HEK293 (cell line): ENCODE results near the gene RNF4.

Source experiments
- CTCF ChIA-PET: fragments of 350-600 bp; formaldehyde crosslinking; extraction: SDS; loops from one replicate; lab custom pipeline; 2021; ENCODE audit warnings: antibody characterized with exemption; lab: Yijun Ruan, JAX
- POLR2A ChIA-PET: fragments of 300-600 bp; formaldehyde crosslinking; extraction: SDS; loops from one replicate; lab custom pipeline; 2020; ENCODE audit warnings: antibody characterized with exemption, inconsistent platforms; lab: Yijun Ruan, JAX
- H3K27ac ChIP-seq: fragments of 200-500 bp; sonication (Bioruptor generic); 2 replicates; pipeline ENCODE4 v1.5.1; 2014; ENCODE audit warnings: low read depth, low read length, control low read depth, inconsistent platforms; ENCODE audit errors: extremely low read depth
- H3K36me3 ChIP-seq, 2 experiments: fragments of 200-500 bp in 1 of 2; sonication (Bioruptor generic) in 1 of 2; 1 replicate in 1 of 2; 2 replicates in 1 of 2; pipeline ENCODE4 v1.5.1; 2014 to 2017; ENCODE audit warnings: inconsistent platforms in 2 of 2, low read length in 2 of 2; ENCODE audit not compliant: control insufficient read depth in 2 of 2, insufficient read depth in 1 of 2
- H3K4me1 ChIP-seq: fragments of 200-500 bp; sonication (Bioruptor generic); 2 replicates; pipeline ENCODE4 v1.5.1; 2014; ENCODE audit warnings: mild to moderate bottlenecking, low read length, inconsistent platforms; ENCODE audit not compliant: control insufficient read depth, insufficient read depth
- H3K4me3 ChIP-seq: 2 replicates; pipeline ENCODE4 v1.5.1; 2011; ENCODE audit warnings: low read depth, mild to moderate bottlenecking, control low read depth, low read length, moderate library complexity
- H3K9me3 ChIP-seq: fragments of 200-500 bp; sonication (Bioruptor generic); 2 replicates; pipeline ENCODE4 v1.5.1; 2014; ENCODE audit warnings: low read depth, low read length, inconsistent platforms; ENCODE audit not compliant: control insufficient read depth, insufficient read depth
- GLIS1 ChIP-seq: fragments of 450-650 bp; formaldehyde crosslinking; IDR thresholded peaks from 2 replicates; pipeline ENCODE4 v1.5.1; 2016; ENCODE audit warnings: missing biosample characterization, missing genetic modification characterization
- PRDM1 ChIP-seq: fragments of 450-650 bp; formaldehyde crosslinking; IDR thresholded peaks from 2 replicates; pipeline ENCODE4; 2016; ENCODE audit warnings: missing biosample characterization, missing genetic modification characterization
- SP7 ChIP-seq: fragments of 450-650 bp; formaldehyde crosslinking; IDR thresholded peaks from 2 replicates; pipeline ENCODE4 v1.5.1; 2016; ENCODE audit warnings: missing biosample characterization, missing genetic modification characterization
- TCF7L2 ChIP-seq: IDR thresholded peaks from 2 replicates; pipeline ENCODE4 v1.6.1; 2011; ENCODE audit warnings: low read depth, mild to moderate bottlenecking, inconsistent platforms, low read length, moderate library complexity, borderline replicate concordance
- ZBTB17 ChIP-seq: fragments of 450-650 bp; formaldehyde crosslinking; IDR thresholded peaks from 2 replicates; pipeline ENCODE4 v1.5.1; 2016; ENCODE audit warnings: missing biosample characterization, missing genetic modification characterization
- ZNF155 ChIP-seq: fragments of 450-650 bp; formaldehyde crosslinking; IDR thresholded peaks from 2 replicates; pipeline ENCODE4 v1.5.1; 2016; ENCODE audit warnings: missing biosample characterization, missing genetic modification characterization
- ZNF18 ChIP-seq: fragments of 450-650 bp; formaldehyde crosslinking; IDR thresholded peaks from 2 replicates; pipeline ENCODE4 v1.5.1; 2016; ENCODE audit warnings: missing biosample characterization, missing genetic modification characterization
- ZNF214 ChIP-seq: fragments of 450-650 bp; formaldehyde crosslinking; IDR thresholded peaks from 2 replicates; pipeline ENCODE4 v1.5.1; 2017; ENCODE audit warnings: missing biosample characterization, mild to moderate bottlenecking, missing genetic modification characterization, borderline replicate concordance
- ZNF341 ChIP-seq: fragments of 450-650 bp; formaldehyde crosslinking; IDR thresholded peaks from 2 replicates; pipeline ENCODE4; 2016; ENCODE audit warnings: low read depth, missing biosample characterization, missing genetic modification characterization
- ZNF488 ChIP-seq: fragments of 450-650 bp; formaldehyde crosslinking; IDR thresholded peaks from 2 replicates; pipeline ENCODE4 v1.5.1; 2016; ENCODE audit warnings: missing biosample characterization, missing genetic modification characterization
- ZNF660 ChIP-seq: fragments of 450-650 bp; IDR thresholded peaks from 2 replicates; pipeline ENCODE4 v1.5.1; 2018; ENCODE audit warnings: missing biosample characterization, mild to moderate bottlenecking, missing genetic modification characterization
- ZSCAN5A ChIP-seq: fragments of 450-650 bp; formaldehyde crosslinking; IDR thresholded peaks from 2 replicates; pipeline ENCODE4 v1.5.1; 2016; ENCODE audit warnings: missing biosample characterization, missing genetic modification characterization
- TF ChIP-seq, protein P1 (sequence below): fragments of 450-650 bp; formaldehyde crosslinking; IDR thresholded peaks from 2 replicates; pipeline ENCODE4 v1.5.1; 2017; ENCODE audit warnings: missing biosample characterization, missing genetic modification characterization
- TF ChIP-seq, protein P2 (sequence below): fragments of 450-650 bp; formaldehyde crosslinking; IDR thresholded peaks from 2 replicates; pipeline ENCODE4 v1.5.1; 2016; ENCODE audit warnings: missing biosample characterization, missing genetic modification characterization
- TF ChIP-seq, protein P3 (sequence below): fragments of 450-650 bp; formaldehyde crosslinking; IDR thresholded peaks from 2 replicates; pipeline ENCODE4 v1.5.1; 2017; ENCODE audit warnings: missing biosample characterization, missing genetic modification characterization
- TF ChIP-seq, protein P4 (sequence below): fragments of 450-650 bp; formaldehyde crosslinking; IDR thresholded peaks from 2 replicates; pipeline ENCODE4 v1.5.1; 2016; ENCODE audit warnings: missing biosample characterization, missing genetic modification characterization, borderline replicate concordance

The RNF4 gene

GRCh38 chr4:2552806-2553205 is 83.9 kb downstream of the RNF4 start:
- CTCF ChIA-PET: no interaction called here
- H3K4me3 ChIP-seq: no peak overlapping the region
- H3K4me1 ChIP-seq: no peaks in the 10 kb centered on the region
- TF ChIP-seq TCF7L2 (no peak), GLIS1 (tag by site-specific recombination) (no peak), SP7 (tag by site-specific recombination) (no peak), PRDM1 (tag by site-specific recombination) (no peak), ZNF660 (tag by site-specific recombination) (no peak), ZNF341 (tag by site-specific recombination) (no peak), ZNF488 (tag by site-specific recombination) (no peak), ZNF18 (tag by site-specific recombination) (no peak), ZNF155 (tag by site-specific recombination) (no peak), ZBTB17 (tag by site-specific recombination) (no peak)
- TF ChIP-seq, protein P1, sequence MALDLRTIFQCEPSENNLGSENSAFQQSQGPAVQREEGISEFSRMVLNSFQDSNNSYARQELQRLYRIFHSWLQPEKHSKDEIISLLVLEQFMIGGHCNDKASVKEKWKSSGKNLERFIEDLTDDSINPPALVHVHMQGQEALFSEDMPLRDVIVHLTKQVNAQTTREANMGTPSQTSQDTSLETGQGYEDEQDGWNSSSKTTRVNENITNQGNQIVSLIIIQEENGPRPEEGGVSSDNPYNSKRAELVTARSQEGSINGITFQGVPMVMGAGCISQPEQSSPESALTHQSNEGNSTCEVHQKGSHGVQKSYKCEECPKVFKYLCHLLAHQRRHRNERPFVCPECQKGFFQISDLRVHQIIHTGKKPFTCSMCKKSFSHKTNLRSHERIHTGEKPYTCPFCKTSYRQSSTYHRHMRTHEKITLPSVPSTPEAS (tag by site-specific recombination): no peak
- TF ChIP-seq, protein P2, sequence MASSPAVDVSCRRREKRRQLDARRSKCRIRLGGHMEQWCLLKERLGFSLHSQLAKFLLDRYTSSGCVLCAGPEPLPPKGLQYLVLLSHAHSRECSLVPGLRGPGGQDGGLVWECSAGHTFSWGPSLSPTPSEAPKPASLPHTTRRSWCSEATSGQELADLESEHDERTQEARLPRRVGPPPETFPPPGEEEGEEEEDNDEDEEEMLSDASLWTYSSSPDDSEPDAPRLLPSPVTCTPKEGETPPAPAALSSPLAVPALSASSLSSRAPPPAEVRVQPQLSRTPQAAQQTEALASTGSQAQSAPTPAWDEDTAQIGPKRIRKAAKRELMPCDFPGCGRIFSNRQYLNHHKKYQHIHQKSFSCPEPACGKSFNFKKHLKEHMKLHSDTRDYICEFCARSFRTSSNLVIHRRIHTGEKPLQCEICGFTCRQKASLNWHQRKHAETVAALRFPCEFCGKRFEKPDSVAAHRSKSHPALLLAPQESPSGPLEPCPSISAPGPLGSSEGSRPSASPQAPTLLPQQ (tag by site-specific recombination): no peak
- TF ChIP-seq, protein P3, sequence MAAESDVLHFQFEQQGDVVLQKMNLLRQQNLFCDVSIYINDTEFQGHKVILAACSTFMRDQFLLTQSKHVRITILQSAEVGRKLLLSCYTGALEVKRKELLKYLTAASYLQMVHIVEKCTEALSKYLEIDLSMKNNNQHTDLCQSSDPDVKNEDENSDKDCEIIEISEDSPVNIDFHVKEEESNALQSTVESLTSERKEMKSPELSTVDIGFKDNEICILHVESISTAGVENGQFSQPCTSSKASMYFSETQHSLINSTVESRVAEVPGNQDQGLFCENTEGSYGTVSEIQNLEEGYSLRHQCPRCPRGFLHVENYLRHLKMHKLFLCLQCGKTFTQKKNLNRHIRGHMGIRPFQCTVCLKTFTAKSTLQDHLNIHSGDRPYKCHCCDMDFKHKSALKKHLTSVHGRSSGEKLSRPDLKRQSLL (tag by site-specific recombination): no peak
- TF ChIP-seq, protein P4, sequence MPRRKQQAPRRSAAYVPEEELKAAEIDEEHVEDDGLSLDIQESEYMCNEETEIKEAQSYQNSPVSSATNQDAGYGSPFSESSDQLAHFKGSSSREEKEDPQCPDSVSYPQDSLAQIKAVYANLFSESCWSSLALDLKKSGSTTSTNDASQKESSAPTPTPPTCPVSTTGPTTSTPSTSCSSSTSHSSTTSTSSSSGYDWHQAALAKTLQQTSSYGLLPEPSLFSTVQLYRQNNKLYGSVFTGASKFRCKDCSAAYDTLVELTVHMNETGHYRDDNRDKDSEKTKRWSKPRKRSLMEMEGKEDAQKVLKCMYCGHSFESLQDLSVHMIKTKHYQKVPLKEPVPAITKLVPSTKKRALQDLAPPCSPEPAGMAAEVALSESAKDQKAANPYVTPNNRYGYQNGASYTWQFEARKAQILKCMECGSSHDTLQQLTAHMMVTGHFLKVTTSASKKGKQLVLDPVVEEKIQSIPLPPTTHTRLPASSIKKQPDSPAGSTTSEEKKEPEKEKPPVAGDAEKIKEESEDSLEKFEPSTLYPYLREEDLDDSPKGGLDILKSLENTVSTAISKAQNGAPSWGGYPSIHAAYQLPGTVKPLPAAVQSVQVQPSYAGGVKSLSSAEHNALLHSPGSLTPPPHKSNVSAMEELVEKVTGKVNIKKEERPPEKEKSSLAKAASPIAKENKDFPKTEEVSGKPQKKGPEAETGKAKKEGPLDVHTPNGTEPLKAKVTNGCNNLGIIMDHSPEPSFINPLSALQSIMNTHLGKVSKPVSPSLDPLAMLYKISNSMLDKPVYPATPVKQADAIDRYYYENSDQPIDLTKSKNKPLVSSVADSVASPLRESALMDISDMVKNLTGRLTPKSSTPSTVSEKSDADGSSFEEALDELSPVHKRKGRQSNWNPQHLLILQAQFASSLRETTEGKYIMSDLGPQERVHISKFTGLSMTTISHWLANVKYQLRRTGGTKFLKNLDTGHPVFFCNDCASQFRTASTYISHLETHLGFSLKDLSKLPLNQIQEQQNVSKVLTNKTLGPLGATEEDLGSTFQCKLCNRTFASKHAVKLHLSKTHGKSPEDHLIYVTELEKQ (tag by site-specific recombination): no peak
- POLR2A ChIA-PET: interaction anchor here (1.2 kb wide), 1 partner anchor 17 kb away, joined by 4 read pairs; no protein-coding TSS in a partner anchor
- H3K27ac ChIP-seq: no peak overlapping the region
- H3K9me3 ChIP-seq: no peaks in the 10 kb centered on the region
- no peaks in the 10 kb centered on the region for H3K36me3 ChIP-seq

DNA sequence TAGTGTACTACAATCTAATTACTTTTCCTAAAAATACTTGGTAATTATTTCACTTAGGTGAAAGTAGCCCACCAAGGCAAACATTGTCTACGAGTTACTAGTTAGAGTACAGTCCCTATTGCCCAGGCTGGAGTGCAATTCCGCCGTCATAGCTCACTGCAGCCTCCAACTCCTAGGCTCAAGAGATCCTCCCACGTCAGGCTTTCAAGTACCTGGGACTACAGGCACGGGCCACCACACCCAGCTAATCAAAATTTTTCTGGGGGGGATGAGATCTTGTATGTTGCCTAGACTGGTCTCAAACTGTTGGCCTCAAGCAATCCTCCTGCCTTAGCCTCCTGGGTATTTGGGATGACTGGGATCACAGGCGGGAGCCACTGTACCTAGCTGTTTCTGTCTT is 89.4 kb downstream of the RNF4 start:
- H3K27ac ChIP-seq: no peak overlapping the region
- no peak for TF ChIP-seq ZNF214 (tag by site-specific recombination)
- 0 out of 2 replicates have a peak, but pooled peaks have one; percentile 28 for TF ChIP-seq PRDM1 (tag by site-specific recombination)
- no peak for TF ChIP-seq ZSCAN5A (tag by site-specific recombination)
- no peaks in the 10 kb centered on the region for H3K4me1 ChIP-seq
- CTCF ChIA-PET: interaction anchor here (0.6 kb wide), 1 partner anchor 19 kb away, joined by 3 read pairs; no protein-coding TSS in a partner anchor
- no peaks in the 10 kb centered on the region for H3K9me3 ChIP-seq
- POLR2A ChIA-PET: interaction anchor here (0.7 kb wide), 1 partner anchor 62 kb away, joined by 4 read pairs; no protein-coding TSS in a partner anchor
- peaks cover 0 to 4% of the 10 kb centered on the region in 2 experiments; a peak in 1 of 3 replicates for H3K36me3 ChIP-seq
- no peak overlapping the region for H3K4me3 ChIP-seq
